T-helper 17 cell (primary cell): ENCODE results near the gene COL21A1. TPM values are rescaled to one million over a fixed set of nuclear protein-coding genes. Genes with fewer than 3 reads are reported as not detected.

Experiments used
- ATAC-seq: fragments of 150-1000 bp; cut with Tn5 transposase; 2 replicates; pipeline ENCODE4 v1.10.0; 2021; ENCODE audit warnings: mild to moderate bottlenecking, moderate library complexity
- DNase-seq, 3 donors: peaks; one replicate each; pipeline versions ENCODE4 v3.0.0 to v3.0.0-alpha.2; 2020 to 2021
- H3K9me3 ChIP-seq: one replicate; pipeline ENCODE4 v1.7.0; 2013; ENCODE audit warnings: low read length, mild to moderate bottlenecking; ENCODE audit not compliant: control insufficient read depth, poor library complexity, severe bottlenecking
- H3K27ac Mint-ChIP-seq: one replicate; pipeline ENCODE4 v1.8.0; 2022; ENCODE audit warnings: mild to moderate bottlenecking, moderate library complexity, mixed read lengths
- H3K27me3 Mint-ChIP-seq: one replicate; pipeline ENCODE4 v1.8.0; 2022; ENCODE audit warnings: mixed read lengths
- H3K36me3 Mint-ChIP-seq: one replicate; pipeline ENCODE4 v1.8.0; 2022; ENCODE audit warnings: low read depth, mixed read lengths
- H3K4me1 Mint-ChIP-seq: one replicate; pipeline ENCODE4 v1.8.0; 2022; ENCODE audit warnings: mild to moderate bottlenecking, mixed read lengths
- H3K4me3 Mint-ChIP-seq: one replicate; pipeline ENCODE4 v1.8.0; 2022; ENCODE audit warnings: mild to moderate bottlenecking, moderate library complexity, mixed read lengths
- total RNA-seq, 4 donors: library from RNA in 2 of 4; stranded (reverse) in 2 of 4; gene quantifications; one replicate each; pipeline ENCODE4 v1.2.3 and lab custom pipeline; 2022 to 2026

The COL21A1 gene
- total RNA-seq, 2 donors from 2014 or later: not detected

DNA sequence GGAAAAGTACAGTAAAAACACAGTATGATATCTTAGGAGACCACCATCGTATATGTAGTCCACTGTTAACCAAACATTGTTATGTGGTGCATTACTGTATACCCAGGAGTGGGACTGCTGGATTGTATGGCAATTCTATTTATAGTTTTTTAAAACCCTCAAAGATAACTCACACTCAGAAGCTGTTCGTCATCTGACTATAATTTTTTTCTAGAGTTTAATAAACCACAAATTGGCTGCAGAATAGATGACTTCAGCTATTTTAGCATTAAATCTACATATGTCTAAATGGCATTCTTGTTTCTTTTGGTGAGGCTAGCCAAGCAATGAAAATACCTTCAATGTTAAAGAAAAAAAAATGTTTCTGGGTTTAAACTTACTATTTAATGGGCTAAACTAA, 237.7 kb downstream of the COL21A1 start:
- Mint-ChIP-seq H3K4me3 (no peak overlapping the region), H3K36me3 (no peaks in the 10 kb centered on the region), H3K4me1 (no peaks in the 10 kb centered on the region), H3K27ac (no peak overlapping the region), H3K27me3 (no peaks in the 10 kb centered on the region)
- ATAC-seq (no peak), DNase-seq (no peak)
- no peaks in the 10 kb centered on the region for H3K9me3 ChIP-seq
